ENCODE measurements around the gene NLN.
"Not testable (repeated sequence)": the region's sequence is repeated elsewhere in the genome, so short reads cannot be mapped to it uniquely, and the experiment has no call there.

Gene NLN

GRCh38 chr5:65775476-65775875 lies 53.5 kb downstream of the NLN start:
- DNase-seq, result no peak

GRCh38 chr5:65776441-65777141 lies 54.6 kb downstream of the NLN start:
- no peak for DNase-seq

GRCh38 chr5:65778126-65778525 lies 56.1 kb downstream of the NLN start:
- no peak for DNase-seq

GRCh38 chr5:65779643-65780042 lies 57.6 kb downstream of the NLN start:
- DNase-seq, result peak in 1 of 5 donors; percentile 73

GRCh38 chr5:65788296-65788695 lies 66.3 kb downstream of the NLN start:
- not testable (repeated sequence) for DNase-seq

GRCh38 chr5:65790371-65791163 lies 68.6 kb downstream of the NLN start:
- peak in 1 of 5 donors; percentile 22 for DNase-seq

GRCh38 chr5:65791712-65792673 lies 70.0 kb downstream of the NLN start:
- DNase-seq, result no peak

GRCh38 chr5:65796269-65796668 lies 74.3 kb downstream of the NLN start:
- no peak for DNase-seq

GRCh38 chr5:65796751-65797316 lies 74.8 kb downstream of the NLN start:
- DNase-seq, result peak in 1 of 5 donors; percentile 35

GRCh38 chr5:65797481-65797880 lies 75.5 kb downstream of the NLN start:
- DNase-seq, result no peak

GRCh38 chr5:65799857-65800256 lies 77.9 kb downstream of the NLN start:
- no peak for DNase-seq

GRCh38 chr5:65800775-65801174 lies 78.8 kb downstream of the NLN start:
- no peak for DNase-seq

GRCh38 chr5:65801352-65801783 lies 79.4 kb downstream of the NLN start:
- DNase-seq, result no peak

GRCh38 chr5:65802080-65802479 lies 80.1 kb downstream of the NLN start:
- DNase-seq, result no peak

GRCh38 chr5:65802820-65803219 lies 80.8 kb downstream of the NLN start:
- no peak for DNase-seq

- peak in 1 of 5 donors; percentile 73 for DNase-seq
Observed at GRCh38 chr5:65803699-65804391, 81.8 kb downstream of the NLN start.

- no peak for DNase-seq
Observed at GRCh38 chr5:65805089-65805488, 83.1 kb downstream of the NLN start.

- DNase-seq, result not testable (repeated sequence)
Observed at GRCh38 chr5:65807494-65807893, 85.5 kb downstream of the NLN start.

GRCh38 chr5:65808251-65808741 lies 86.3 kb downstream of the NLN start:
- DNase-seq, result no peak

- DNase-seq, result no peak
Observed at GRCh38 chr5:65808818-65809217, 86.8 kb downstream of the NLN start.

GRCh38 chr5:65809817-65810531 lies 88.0 kb downstream of the NLN start:
- DNase-seq, result no peak

All from T-helper 1 cell (primary cell).